GM21360 (cell line): ENCODE measurements around the gene GALR3.
"Not testable (repeated sequence)": the region's sequence is repeated elsewhere in the genome, so short reads cannot be mapped to it uniquely, and the experiment has no call there.

Experiments
- ATAC-seq: cut with Tn5 transposase; IDR thresholded peaks from one replicate; pipeline ENCODE4 v1.9.1; 2021; ENCODE audit warnings: mild to moderate bottlenecking, moderate library complexity; ENCODE audit not compliant: unreplicated experiment

Gene GALR3, protein sequence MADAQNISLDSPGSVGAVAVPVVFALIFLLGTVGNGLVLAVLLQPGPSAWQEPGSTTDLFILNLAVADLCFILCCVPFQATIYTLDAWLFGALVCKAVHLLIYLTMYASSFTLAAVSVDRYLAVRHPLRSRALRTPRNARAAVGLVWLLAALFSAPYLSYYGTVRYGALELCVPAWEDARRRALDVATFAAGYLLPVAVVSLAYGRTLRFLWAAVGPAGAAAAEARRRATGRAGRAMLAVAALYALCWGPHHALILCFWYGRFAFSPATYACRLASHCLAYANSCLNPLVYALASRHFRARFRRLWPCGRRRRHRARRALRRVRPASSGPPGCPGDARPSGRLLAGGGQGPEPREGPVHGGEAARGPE

DNA sequence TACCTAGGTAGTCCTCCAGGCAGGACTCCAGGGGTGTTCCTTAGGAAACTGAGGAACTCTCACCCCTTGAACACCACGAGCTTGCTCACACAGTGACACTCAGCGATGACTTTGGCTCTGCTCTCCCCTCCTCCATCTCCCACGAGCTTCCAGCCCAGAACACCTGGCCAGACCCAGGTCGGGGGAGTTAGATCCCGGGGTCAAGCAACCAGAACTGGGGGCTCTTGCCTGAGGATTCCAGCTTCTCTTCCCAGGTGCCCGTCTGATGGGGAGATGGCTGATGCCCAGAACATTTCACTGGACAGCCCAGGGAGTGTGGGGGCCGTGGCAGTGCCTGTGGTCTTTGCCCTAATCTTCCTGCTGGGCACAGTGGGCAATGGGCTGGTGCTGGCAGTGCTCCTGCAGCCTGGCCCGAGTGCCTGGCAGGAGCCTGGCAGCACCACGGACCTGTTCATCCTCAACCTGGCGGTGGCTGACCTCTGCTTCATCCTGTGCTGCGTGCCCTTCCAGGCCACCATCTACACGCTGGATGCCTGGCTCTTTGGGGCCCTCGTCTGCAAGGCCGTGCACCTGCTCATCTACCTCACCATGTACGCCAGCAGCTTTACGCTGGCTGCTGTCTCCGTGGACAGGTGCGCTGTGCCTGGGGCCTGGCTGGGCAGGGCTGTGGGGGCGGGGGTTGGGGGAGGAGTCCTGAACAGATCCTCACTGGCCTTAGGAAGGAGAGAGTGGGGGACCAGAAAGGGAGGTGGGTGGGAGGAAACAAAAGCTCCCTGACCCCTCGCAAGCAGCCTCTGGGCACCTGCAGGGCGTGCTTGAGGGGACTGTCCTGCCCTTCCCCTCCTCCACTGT lies at the start of gene GALR3:
Gene GALR3 (plus strand): TSS at position 249 of the 852 bp plus-strand sequence. CDS start 25 bp downstream, at position 274.
- no peak for ATAC-seq

- no peak for ATAC-seq
These were observed 48.5 kb upstream of the GALR3 start for GRCh38 chr22:37774728-37775127.

DNA sequence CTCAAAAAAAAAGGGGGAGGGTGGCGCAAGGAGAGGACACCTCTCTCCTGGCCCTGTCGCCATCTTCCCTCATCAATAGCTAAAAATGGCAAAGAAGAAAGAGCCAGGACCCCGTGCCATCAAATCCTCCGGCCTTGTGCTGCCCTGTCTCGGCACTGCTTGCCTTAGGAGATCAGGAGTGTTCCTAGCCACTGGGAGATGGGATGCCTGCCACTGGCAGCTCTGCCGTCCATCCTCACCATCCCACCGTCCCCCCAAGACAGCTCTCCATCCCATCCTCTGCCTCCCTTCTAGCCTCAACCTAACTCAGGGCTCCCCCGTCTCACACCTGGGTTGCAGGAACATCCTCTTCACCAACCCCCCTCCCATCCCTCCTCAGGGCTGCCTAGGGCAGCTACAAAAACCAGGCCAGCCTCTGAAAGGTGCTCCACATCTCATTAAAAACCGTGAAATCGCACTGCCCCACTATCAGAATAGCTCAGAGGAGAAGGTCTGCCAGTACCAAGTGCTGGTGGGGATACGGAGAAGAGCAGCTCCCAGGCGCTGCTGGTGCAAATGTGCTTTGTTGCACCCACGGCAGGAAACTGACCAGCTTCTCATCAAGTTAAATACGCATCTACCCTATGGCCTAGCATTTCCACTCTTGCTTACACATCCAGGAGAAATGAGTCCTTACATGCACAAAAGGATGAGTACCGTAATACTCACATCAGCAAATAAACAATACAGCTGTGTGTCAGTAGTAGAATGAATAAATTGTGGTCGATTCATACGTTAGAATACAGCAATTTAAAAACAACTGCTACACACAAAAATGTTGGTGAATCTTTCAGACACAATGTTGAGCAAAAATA lies 47.2 kb upstream of the GALR3 start:
- no peak for ATAC-seq

DNA sequence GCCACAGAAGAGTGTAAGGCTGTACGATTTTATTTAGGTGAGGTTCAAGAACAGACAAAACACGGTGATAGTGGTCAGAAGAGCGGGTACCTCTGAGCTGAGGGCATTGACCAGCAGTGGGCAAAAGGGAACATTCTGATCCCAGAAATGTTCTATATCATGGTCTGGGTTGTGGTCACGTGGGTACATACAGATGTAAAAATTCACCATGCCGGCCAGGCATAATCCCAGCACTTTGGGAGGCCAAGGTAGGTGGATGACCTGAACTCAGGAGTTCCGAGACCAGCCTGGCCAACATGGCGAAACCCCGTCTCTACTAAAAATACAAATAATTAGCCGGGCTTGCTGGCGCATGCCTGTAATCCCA lies 46.6 kb upstream of the GALR3 start:
- no peak for ATAC-seq

- no peak for ATAC-seq
These were observed 46.0 kb upstream of the GALR3 start for GRCh38 chr22:37777122-37777687.

- ATAC-seq: no peak
These were observed 44.7 kb upstream of the GALR3 start for GRCh38 chr22:37778370-37779009.

GRCh38 chr22:37781434-37782059 lies 41.6 kb upstream of the GALR3 start:
- no peak for ATAC-seq

DNA sequence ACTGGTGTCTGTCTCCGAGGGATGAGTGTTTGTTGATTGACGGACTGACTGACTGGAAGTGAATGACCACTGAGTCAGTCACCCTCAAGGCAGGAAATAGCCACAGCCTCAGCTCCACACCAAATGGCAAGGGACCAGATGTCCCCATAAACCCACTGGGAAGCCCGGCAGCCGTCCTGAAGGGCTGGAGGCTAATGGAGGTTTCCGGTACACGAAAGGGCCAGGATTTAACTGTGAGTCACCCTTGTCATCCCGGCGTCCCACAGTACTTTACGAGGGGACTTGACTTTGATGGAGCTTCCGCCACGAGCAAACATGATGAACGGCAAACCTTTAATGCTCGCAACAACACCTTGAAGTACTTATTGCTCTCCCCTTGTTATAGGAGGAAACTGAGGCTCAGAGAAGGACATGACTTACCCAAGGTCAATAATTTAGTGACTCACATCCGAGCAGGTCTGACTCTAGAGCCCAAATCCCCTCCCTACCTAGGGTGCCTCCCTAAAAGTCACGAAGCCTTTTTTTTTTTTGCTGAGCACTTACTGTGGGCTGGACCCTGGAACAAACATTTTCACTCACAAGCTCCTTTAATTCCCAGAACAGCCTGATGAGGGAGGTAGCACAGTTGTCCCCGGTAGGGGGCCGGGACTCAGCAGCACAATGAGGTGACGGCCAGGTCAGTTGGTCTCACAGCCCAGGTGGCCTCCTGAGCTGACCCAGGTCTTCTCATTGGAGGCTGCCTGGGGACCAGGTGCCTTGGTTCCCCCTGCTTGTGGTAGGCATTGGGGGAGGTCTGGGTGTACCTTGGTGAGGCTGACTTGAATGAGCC lies 40.6 kb upstream of the GALR3 start:
- ATAC-seq: no peak

- ATAC-seq: no peak
These were observed 38.2 kb upstream of the GALR3 start for GRCh38 chr22:37784829-37785495.

GRCh38 chr22:37790234-37790633 lies 32.9 kb upstream of the GALR3 start:
- ATAC-seq: no peak

- ATAC-seq: no peak
These were observed 30.7 kb upstream of the GALR3 start for GRCh38 chr22:37792494-37792893.

DNA sequence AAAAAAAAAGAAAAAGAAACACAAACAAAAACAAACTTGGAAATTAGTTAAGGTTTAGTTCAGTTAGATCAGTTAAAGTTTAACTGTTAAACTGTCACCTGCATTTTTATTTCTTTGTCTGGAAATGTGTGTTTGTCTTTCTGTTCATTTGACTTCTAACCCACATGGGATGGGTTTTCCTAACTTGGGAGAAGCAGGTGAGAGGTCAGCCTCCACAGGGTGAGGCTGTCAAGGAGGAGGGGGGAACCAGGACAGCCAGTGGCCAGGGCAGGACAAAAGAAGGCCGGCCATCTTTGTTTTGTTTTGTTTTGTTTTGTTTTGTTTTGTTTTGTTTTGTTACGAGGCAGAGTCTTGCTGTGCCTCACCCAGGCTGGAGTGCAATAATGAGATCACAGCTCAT lies 28.8 kb upstream of the GALR3 start:
- no peak for ATAC-seq

DNA sequence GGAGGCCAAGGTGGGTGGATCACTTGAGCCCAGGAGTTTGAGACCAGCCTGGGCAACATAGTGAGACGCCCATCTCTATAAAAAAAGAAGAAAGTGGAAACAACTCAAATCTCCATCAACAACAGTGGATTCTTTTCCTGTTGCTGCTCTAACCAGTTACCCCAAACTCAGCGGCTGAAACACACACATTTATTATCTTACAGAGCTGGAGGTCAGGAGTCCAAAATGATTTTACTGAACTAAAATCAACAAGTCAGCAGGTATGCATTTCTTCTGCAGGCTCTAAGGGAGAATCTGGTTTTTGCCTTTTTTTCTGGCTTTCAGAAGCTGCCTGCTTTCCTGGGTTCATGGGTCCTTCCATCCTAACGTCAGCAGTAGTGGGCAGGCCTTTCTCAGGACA lies 27.1 kb upstream of the GALR3 start:
- no peak for ATAC-seq

DNA sequence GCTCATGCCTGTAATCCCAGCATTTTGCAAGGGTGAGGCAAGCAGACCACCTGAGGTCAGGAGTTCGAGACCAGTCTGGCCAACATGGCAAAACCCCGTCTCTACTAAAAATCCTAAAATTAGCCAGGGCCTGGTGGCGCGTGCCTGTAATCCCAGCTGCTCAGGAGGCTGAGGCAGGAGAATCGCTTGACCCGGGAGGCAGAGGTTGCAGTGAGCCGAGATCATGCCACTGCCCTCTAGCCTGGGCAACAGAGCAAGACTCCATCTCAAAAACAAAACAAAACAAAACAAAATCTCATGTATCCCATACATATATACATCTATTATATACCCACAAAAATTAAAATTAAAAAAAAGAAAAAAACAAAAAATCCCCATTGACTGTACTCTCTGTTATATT lies 25.9 kb upstream of the GALR3 start:
- not testable (repeated sequence) for ATAC-seq

GRCh38 chr22:37797874-37798500 lies 25.2 kb upstream of the GALR3 start:
- ATAC-seq: no peak

DNA sequence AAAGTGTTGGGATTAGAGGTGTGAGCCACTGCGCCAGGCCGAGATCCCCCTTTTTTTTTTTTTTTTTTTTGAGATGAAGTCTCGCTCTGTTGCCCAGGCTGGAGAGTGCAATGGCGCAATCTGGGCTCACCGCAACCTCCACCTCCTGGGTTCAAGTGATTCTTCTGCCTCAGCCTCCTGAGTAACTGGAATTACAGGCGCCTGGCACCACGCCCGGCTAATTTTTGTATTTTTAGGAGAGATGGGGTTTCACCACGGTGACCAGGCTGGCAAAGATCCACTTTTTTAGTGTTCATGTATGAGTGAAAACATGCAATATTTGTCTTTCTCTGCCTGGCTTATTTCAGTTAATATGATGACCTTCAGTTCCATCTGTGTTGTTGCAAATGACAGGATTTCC lies 23.2 kb upstream of the GALR3 start:
- ATAC-seq: not testable (repeated sequence)

- no peak for ATAC-seq
These were observed 21.3 kb upstream of the GALR3 start for GRCh38 chr22:37801946-37802309.
